T follicular helper cell (primary cell): ENCODE results near the gene NECAB3.

ENCODE experiments used
- DNase-seq: peaks from one replicate; pipeline ENCODE4 v3.0.0-alpha.2; 2020; ENCODE audit warnings: low read depth

Gene NECAB3

DNA sequence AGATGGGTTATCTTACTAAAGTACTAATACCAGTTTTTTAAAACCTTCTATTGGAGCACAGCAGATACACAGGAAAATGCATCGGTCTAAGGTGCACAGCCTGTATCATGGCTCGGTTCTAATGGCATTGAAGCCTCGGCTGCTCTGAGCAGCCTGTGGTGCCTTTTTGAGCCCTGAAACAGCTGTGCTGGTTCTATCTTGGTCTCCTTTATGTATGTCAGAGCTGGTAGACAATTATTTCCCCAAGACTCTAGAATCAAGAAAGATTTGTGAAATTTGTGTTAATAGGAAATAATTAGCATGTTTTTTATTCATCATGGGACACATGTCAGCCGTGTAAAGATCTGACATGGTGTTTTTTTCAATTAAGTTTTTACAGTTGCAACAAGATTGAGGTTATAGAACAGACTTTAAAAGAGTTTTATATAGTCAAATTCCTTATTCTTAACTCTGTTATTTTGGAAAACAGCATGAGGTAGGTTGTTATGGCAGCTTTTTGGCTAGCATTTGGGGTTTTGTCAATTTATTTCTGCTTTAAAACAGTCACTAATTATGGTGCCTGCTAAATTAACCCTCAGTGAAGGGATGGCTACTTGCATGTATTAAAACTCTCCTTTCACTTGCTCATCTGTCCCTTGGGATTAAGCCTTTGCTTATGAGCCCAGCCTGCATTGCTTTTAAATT is 52.4 kb downstream of the NECAB3 start:
- DNase-seq, result no peak

DNA sequence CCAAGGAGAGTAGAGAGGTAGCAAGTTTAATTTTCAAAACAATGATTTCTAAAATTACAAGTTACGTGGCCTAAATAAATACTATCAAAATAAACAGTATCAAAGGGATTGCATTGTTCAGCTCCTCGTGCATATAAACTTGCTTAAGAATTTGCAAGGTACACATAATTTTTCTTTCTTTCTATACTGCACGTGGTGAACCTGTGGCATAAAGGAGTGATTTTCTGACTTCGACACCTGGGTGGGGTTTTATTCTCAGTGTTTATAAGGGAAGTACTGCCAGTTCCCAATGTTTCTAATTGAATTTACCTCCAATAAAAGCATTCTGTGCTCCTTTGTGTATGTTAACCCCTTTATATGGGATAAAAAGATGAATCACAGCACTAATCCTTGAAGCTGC is 62.2 kb downstream of the NECAB3 start:
- no peak for DNase-seq

DNA sequence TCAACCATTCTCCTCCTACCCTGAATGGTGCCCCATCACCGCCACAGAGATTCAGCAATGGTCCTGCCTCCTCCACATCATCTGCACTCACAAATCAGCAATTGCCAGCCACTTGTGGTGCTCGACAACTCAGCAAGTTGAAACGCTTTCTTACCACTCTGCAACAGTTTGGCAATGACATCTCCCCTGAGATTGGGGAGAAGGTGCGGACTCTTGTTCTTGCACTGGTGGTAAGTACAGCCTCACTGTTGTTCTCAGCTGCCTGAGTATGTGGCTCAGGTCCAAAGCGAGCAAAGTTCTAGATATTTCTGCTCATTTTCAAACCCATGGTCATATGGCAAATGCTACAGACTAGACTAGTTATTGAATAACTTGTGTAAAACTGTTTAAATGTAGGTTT is 63.1 kb downstream of the NECAB3 start:
- no peak for DNase-seq

DNA sequence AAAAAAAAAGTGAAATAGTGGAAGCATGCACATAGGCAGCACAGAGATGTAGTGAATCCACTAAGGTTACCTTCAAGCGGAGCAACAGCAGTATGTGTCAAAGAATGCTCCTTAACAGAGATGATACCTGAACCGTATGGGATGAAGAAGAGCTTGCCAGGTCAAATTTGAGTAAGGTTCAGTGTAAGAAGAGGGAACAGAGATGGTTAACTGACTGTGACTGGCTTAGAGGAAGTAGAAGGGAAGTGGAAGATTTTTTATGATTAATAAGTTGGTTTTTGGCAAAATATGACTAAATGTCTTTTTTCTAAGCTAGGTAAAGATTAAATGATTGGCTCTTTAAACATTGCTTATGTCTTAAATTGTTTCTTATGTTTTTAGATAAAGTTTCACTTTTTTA is 64.7 kb downstream of the NECAB3 start:
- no peak for DNase-seq
